ENCODE measurements around the gene ATP10A. TPM values are rescaled to one million over a fixed set of nuclear protein-coding genes. Genes with fewer than 3 reads are reported as not detected.

The ATP10A gene
- total RNA-seq, 1 experiment from 2014 or later: 3.9 TPM

- H3K27ac Mint-ChIP-seq: no peak overlapping the region
- H3K23ac ChIP-seq (ENCODE audit: insufficient read length, low read depth, low read length): no peak overlapping the region
- no peaks in the 10 kb centered on the region for H3K79me1 ChIP-seq (ENCODE audit: insufficient read depth, low read depth, low read length, poor library complexity, severe bottlenecking)
- H2BK12ac ChIP-seq (ENCODE audit: insufficient read length, low read depth, low read length): no peak overlapping the region
- DNase-seq: no peak
- no peak overlapping the region for H2BK15ac ChIP-seq (ENCODE audit: low read depth, low read length)
- H3K27me3 Mint-ChIP-seq (ENCODE audit: low read depth): no peaks in the 10 kb centered on the region; the same call in 1 of the 2 replicates
- no peak overlapping the region for H4K91ac ChIP-seq (ENCODE audit: insufficient read length, low read depth, low read length)
- H3K9me3 Mint-ChIP-seq: peaks cover 0 to 8% of the 10 kb centered on the region in 2 experiments; a peak in 2 of 5 replicates
- H3K18ac ChIP-seq (ENCODE audit: insufficient read length, low read depth, low read length): no peak overlapping the region
- no peak overlapping the region for H2BK20ac ChIP-seq (ENCODE audit: low read depth, low read length, poor library complexity, severe bottlenecking)
- no peak overlapping the region for H3K56ac ChIP-seq (ENCODE audit: insufficient read length, low read depth, low read length)
- no peaks in the 10 kb centered on the region for H3K27me3 ChIP-seq (ENCODE audit: insufficient read depth, low read length)
- H3K9ac ChIP-seq (ENCODE audit: extremely low read depth, insufficient read length, low read length): no peak overlapping the region
- TF ChIP-seq, protein P1, sequence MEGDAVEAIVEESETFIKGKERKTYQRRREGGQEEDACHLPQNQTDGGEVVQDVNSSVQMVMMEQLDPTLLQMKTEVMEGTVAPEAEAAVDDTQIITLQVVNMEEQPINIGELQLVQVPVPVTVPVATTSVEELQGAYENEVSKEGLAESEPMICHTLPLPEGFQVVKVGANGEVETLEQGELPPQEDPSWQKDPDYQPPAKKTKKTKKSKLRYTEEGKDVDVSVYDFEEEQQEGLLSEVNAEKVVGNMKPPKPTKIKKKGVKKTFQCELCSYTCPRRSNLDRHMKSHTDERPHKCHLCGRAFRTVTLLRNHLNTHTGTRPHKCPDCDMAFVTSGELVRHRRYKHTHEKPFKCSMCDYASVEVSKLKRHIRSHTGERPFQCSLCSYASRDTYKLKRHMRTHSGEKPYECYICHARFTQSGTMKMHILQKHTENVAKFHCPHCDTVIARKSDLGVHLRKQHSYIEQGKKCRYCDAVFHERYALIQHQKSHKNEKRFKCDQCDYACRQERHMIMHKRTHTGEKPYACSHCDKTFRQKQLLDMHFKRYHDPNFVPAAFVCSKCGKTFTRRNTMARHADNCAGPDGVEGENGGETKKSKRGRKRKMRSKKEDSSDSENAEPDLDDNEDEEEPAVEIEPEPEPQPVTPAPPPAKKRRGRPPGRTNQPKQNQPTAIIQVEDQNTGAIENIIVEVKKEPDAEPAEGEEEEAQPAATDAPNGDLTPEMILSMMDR (conservative IDR thresholded peaks at IDR 0.05): no peak
- no peak overlapping the region for H4K5ac ChIP-seq (ENCODE audit: insufficient read length, low read depth, low read length)
- H2AFZ ChIP-seq (ENCODE audit: low read length): no peak overlapping the region
- H3T11ph ChIP-seq (ENCODE audit: low read length): no peak overlapping the region
- H3K4me1 ChIP-seq (ENCODE audit: insufficient read depth, low read length): peaks cover 6% of the 10 kb centered on the region
- H3K36me3 Mint-ChIP-seq (ENCODE audit: insufficient read depth in 1 of 3, low read depth in 3 of 3): peaks cover 0 to 6% (median 6%) of the 10 kb centered on the region in 3 experiments; a peak in 5 of 7 replicates
- H3K14ac ChIP-seq (ENCODE audit: insufficient read depth, low read length): no peak overlapping the region
- no peak overlapping the region for H2AK5ac ChIP-seq (ENCODE audit: insufficient read length, low read length)
- no peaks in the 10 kb centered on the region for H3K23me2 ChIP-seq (ENCODE audit: insufficient read length, low read depth, low read length, poor library complexity, severe bottlenecking)
- H3K4ac ChIP-seq (ENCODE audit: low read depth, low read length): no peak overlapping the region
- H2BK5ac ChIP-seq (ENCODE audit: insufficient read length, low read length): no peak overlapping the region
- H3K27ac ChIP-seq (ENCODE audit: insufficient read length, low read depth, low read length): no peak overlapping the region
- no CpG with 5 or more reads among the region's 14 CpGs for WGBS (ENCODE audit: extremely low coverage, insufficient read length, low lambda C conversion rate)
- H4K20me1 ChIP-seq (ENCODE audit: control insufficient read depth, insufficient read depth, insufficient read length): no peaks in the 10 kb centered on the region
- no peak overlapping the region; a peak in 1 of 5 replicates for H3K4me3 Mint-ChIP-seq
- no peaks in the 10 kb centered on the region for H3K79me2 ChIP-seq (ENCODE audit: insufficient read depth, low read length)
- H3K4me2 ChIP-seq (ENCODE audit: insufficient read depth, insufficient read length, low read length): no peak overlapping the region
- H2BK120ac ChIP-seq (ENCODE audit: low read depth, low read length, poor library complexity, severe bottlenecking): no peak overlapping the region
- H4K8ac ChIP-seq (replicated peaks; ENCODE audit: insufficient read length, low read depth, low read length): no peak overlapping the region
- peaks cover 22 to 27% of the 10 kb centered on the region in 2 experiments for H3K4me1 Mint-ChIP-seq
- no peaks in the 10 kb centered on the region for H3K9me3 ChIP-seq (ENCODE audit: control insufficient read depth, low read depth, low read length)
Observed at GRCh38 chr15:25770618-25771337, 92.3 kb downstream of the ATP10A start.
